Caco-2 (cell line): ENCODE data around the gene NATD1. TPM values are rescaled to one million over a fixed set of nuclear protein-coding genes. Genes with fewer than 3 reads are reported as not detected.

Experiments
- BruUV-seq: library from RNA; stranded (reverse); fragments of 400-500 nt; replicated peaks from 2 replicates; lab custom pipeline; 2021; lab: Mats Ljungman, UMichigan
- CTCF ChIA-PET: fragments of 300-600 bp; sonication (Branson Sonifier 250); formaldehyde crosslinking; loops from one replicate; lab custom pipeline; 2022; ENCODE audit warnings: antibody characterized with exemption; lab: Charles Lee
- POLR2A ChIA-PET: fragments of 300-600 bp; sonication (Branson Sonifier 250); formaldehyde crosslinking; loops from one replicate; lab custom pipeline; 2022; ENCODE audit warnings: antibody characterized with exemption; lab: Charles Lee
- DNase-seq, 2 experiments: peaks; one replicate each; pipeline versions ENCODE4 v3.0.0 to v3.0.0-alpha.2; 2020 to 2022
- H3K27me3 ChIP-seq: replicated peaks from 2 replicates; pipeline ENCODE4 v1.6.0; 2011; ENCODE audit warnings: low read length; ENCODE audit not compliant: control insufficient read depth, insufficient read depth
- H3K36me3 ChIP-seq: 2 replicates; pipeline ENCODE4 v1.5.1; 2011; ENCODE audit warnings: low read length; ENCODE audit not compliant: control insufficient read depth, insufficient read depth
- H3K4me1 ChIP-seq: fragments of 250-450 bp; sonication (Bioruptor Pico); 2 replicates; pipeline ENCODE4 v1.5.1; 2020; ENCODE audit warnings: mild to moderate bottlenecking
- H3K4me3 ChIP-seq: 2 replicates; pipeline ENCODE4 v1.5.1; 2011; ENCODE audit warnings: low read depth, mild to moderate bottlenecking, control low read depth, low read length
- H3K9me3 ChIP-seq: fragments of 250-450 bp; sonication (Bioruptor Pico); 2 replicates; pipeline ENCODE4 v1.5.1; 2020; ENCODE audit warnings: mild to moderate bottlenecking, moderate library complexity
- H3K27ac Mint-ChIP-seq: one replicate; pipeline ENCODE4 v1.8.0; 2022; ENCODE audit warnings: mixed read lengths; ENCODE audit not compliant: unreplicated experiment
- H3K27me3 Mint-ChIP-seq: one replicate; pipeline ENCODE4 v1.8.0; 2022; ENCODE audit warnings: mixed read lengths; ENCODE audit not compliant: insufficient read depth, unreplicated experiment
- H3K36me3 Mint-ChIP-seq: one replicate; pipeline ENCODE4 v1.8.0; 2022; ENCODE audit warnings: mild to moderate bottlenecking, mixed read lengths; ENCODE audit not compliant: insufficient read depth, unreplicated experiment
- H3K4me1 Mint-ChIP-seq: one replicate; pipeline ENCODE4 v1.8.0; 2022; ENCODE audit warnings: low read depth, mixed read lengths; ENCODE audit not compliant: unreplicated experiment
- H3K4me3 Mint-ChIP-seq: one replicate; pipeline ENCODE4 v1.8.0; 2022; ENCODE audit warnings: mild to moderate bottlenecking, moderate library complexity, mixed read lengths; ENCODE audit not compliant: unreplicated experiment
- H3K9me3 Mint-ChIP-seq: one replicate; pipeline ENCODE4 v1.8.0; 2022; ENCODE audit warnings: mixed read lengths; ENCODE audit not compliant: unreplicated experiment
- intact Hi-C: fragments of 100-400 bp; cut with micrococcal nuclease; formaldehyde crosslinking; loops from one replicate; pipeline ENCODE4 v1.10.0; 2022; ENCODE audit not compliant: unreplicated experiment
- total RNA-seq: library from RNA; stranded (reverse); gene quantifications from 2 replicates; pipeline ENCODE4 v1.2.3, GENCODE V29; 2022
- TF ChIP-seq, protein P1 (sequence below), 2 experiments: fragments of 200-600 bp in 1 of 2; IDR thresholded peaks; 1 replicate in 1 of 2; 2 replicates in 1 of 2; pipeline versions ENCODE4 v1.5.1 to v1.8.0; 2011 to 2022; ENCODE audit warnings: antibody characterized with exemption in 1 of 2, control low read depth in 1 of 2, inconsistent platforms in 1 of 2, low read depth in 1 of 2, low read length in 1 of 2, mild to moderate bottlenecking in 1 of 2, moderate library complexity in 1 of 2; ENCODE audit not compliant: insufficient read depth in 1 of 2, severe bottlenecking in 1 of 2, unreplicated experiment in 1 of 2

The NATD1 gene
- total RNA-seq, 1 experiment from 2014 or later: 18.4 TPM

DNA sequence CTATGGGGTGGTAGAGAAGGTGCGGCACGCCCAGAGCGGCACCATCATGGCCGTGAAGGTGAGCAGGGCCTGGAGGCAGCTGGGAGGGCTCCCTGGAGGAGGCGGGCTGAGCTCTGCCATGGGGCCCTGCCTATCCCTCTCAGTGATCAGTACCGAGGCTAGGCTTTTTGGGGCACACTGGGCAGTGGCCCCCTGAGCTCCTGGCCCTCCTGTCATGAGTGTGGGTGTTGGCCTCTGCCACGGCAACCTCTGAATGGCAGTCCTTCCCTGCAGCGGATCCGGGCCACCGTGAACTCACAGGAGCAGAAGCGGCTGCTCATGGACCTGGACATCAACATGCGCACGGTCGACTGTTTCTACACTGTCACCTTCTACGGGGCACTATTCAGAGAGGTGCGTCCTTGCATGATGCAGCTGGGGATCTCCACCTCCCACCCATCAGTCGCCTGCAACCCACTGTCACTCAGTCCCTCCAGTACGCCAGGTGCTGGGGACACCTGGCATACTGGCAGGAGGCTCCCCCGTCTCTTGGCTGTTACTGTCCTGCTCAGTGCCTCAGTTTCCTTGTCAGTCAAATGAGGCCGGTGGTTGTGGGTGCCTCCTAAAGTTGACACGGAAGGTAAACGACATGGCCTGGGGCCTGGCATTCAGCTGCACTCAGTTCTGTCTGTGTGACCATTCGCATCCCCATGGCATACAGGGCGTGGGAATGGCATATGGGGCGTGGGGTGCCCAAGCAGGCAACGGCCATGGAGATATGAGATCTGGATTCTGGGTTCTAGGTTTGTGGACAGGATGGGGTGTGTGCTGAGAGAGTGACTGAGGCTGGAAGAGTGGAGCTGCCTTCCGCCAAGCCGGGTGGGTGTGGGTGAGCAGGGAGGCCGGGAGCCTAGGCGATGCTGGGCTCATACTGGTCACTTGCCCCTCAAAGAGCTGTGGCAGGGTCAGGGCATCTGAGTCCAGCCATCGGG lies 47.7 kb upstream of the NATD1 start:
- Histone ChIP-seq H3K36me3 (peaks cover 3% of the 10 kb centered on the region; the same call in 1 of the 2 replicates), H3K27me3 (no peaks in the 10 kb centered on the region), H3K9me3 (no peaks in the 10 kb centered on the region), H3K4me1 (no peaks in the 10 kb centered on the region), H3K4me3 (no peak overlapping the region)
- Mint-ChIP-seq H3K36me3 (peaks cover 34% of the 10 kb centered on the region), H3K27me3 (no peaks in the 10 kb centered on the region), H3K4me3 (no peak overlapping the region), H3K27ac (no peak overlapping the region), H3K9me3 (no peaks in the 10 kb centered on the region), H3K4me1 (no peaks in the 10 kb centered on the region)
- no peak for DNase-seq
- no TSS peak for BruUV-seq
- ChIA-PET CTCF (no interaction called here), POLR2A (no interaction called here)
- TF ChIP-seq, protein P1, sequence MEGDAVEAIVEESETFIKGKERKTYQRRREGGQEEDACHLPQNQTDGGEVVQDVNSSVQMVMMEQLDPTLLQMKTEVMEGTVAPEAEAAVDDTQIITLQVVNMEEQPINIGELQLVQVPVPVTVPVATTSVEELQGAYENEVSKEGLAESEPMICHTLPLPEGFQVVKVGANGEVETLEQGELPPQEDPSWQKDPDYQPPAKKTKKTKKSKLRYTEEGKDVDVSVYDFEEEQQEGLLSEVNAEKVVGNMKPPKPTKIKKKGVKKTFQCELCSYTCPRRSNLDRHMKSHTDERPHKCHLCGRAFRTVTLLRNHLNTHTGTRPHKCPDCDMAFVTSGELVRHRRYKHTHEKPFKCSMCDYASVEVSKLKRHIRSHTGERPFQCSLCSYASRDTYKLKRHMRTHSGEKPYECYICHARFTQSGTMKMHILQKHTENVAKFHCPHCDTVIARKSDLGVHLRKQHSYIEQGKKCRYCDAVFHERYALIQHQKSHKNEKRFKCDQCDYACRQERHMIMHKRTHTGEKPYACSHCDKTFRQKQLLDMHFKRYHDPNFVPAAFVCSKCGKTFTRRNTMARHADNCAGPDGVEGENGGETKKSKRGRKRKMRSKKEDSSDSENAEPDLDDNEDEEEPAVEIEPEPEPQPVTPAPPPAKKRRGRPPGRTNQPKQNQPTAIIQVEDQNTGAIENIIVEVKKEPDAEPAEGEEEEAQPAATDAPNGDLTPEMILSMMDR (IDR thresholded peaks at IDR 0.05; ENCODE audit: insufficient read depth in 1 of 2, low read depth in 1 of 2, low read length in 1 of 2, severe bottlenecking in 1 of 2, unreplicated experiment in 1 of 2): no peak
- intact Hi-C loops: no loop called here

DNA sequence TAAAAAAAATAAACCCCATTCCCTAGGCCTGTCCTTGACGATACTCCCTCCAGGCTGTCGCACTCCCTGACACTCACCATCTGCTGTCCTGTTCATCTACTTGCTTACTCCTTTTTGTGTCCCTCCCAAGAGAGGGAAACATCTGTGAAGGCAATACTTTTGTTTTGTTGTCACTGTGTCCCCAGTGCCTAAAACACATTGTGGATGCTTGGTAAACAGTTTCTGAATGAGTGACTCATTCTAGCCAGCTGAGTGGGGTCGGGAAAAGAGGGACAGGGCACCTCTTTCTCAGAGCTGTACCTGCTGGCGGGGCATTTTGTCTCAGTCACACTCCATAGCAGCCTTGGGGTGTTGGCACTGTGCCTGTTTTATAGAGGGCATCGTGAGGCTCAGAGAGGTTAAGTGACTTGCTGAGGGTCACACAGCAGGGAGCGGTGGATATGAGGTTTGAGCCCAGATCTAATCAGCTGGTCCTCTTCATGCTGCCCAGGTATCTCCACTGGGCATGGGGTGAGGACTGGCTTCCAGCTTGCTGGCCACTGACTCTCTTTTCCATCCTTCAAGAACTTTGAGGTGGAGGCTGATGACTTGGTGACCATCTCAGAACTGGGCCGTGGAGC lies 46.9 kb upstream of the NATD1 start:
- Mint-ChIP-seq H3K4me1 (no peaks in the 10 kb centered on the region), H3K27me3 (no peaks in the 10 kb centered on the region), H3K27ac (no peak overlapping the region), H3K9me3 (no peaks in the 10 kb centered on the region), H3K36me3 (peaks cover 26% of the 10 kb centered on the region), H3K4me3 (no peak overlapping the region)
- DNase-seq: no peak
- TF ChIP-seq, protein P1 (IDR thresholded peaks at IDR 0.05; ENCODE audit: insufficient read depth in 1 of 2, low read depth in 1 of 2, low read length in 1 of 2, severe bottlenecking in 1 of 2, unreplicated experiment in 1 of 2): no peak
- intact Hi-C loops: no loop called here
- Histone ChIP-seq H3K4me3 (no peak overlapping the region), H3K27me3 (no peaks in the 10 kb centered on the region), H3K36me3 (peaks cover 3% of the 10 kb centered on the region; the same call in 1 of the 2 replicates), H3K4me1 (no peaks in the 10 kb centered on the region), H3K9me3 (no peaks in the 10 kb centered on the region)
- ChIA-PET POLR2A (no interaction called here), CTCF (interaction anchor here (0.6 kb wide), 1 partner anchor 12 kb away, joined by 3 read pairs; no protein-coding TSS in a partner anchor)
- no TSS peak for BruUV-seq

DNA sequence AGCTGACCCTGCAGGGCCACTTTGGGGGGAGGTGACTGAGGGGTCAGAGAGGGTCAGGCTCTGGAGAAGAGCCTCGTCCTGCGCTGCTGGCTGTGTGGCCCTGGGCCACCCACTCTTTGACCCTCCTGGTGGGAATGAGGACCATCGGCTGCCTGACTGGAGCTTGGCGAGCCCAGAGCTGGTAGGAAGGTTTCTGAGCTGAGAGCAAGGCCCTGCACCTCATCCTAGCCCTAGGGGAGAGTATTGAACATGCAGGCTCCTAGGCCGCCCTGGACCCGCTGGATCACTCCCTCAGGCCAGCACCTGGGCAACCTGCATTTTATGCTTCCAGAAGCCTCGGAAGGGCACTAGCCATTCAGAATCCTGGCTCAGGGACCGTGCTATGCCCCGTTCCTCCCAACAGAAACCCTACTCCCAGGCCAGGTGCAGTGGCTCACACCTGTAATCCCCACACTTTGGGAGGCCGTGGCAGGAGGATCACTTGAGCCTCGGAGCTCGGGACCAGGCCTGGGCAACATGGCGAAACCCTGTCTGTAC lies 45.8 kb upstream of the NATD1 start:
- Histone ChIP-seq H3K9me3 (no peaks in the 10 kb centered on the region), H3K27me3 (no peaks in the 10 kb centered on the region), H3K4me3 (no peak overlapping the region), H3K4me1 (no peaks in the 10 kb centered on the region), H3K36me3 (peaks cover 3% of the 10 kb centered on the region; the same call in 1 of the 2 replicates)
- no TSS peak for BruUV-seq
- H3K27ac Mint-ChIP-seq: no peak overlapping the region
- DNase-seq: no peak
- intact Hi-C loops: no loop called here
- TF ChIP-seq, protein P1 (IDR thresholded peaks at IDR 0.05; ENCODE audit: insufficient read depth in 1 of 2, low read depth in 1 of 2, low read length in 1 of 2, severe bottlenecking in 1 of 2, unreplicated experiment in 1 of 2): no peak
- H3K4me3 Mint-ChIP-seq: no peak overlapping the region
- peaks cover 26% of the 10 kb centered on the region for H3K36me3 Mint-ChIP-seq
- CTCF ChIA-PET: no interaction called here
- POLR2A ChIA-PET: no interaction called here
- no peaks in the 10 kb centered on the region for H3K9me3 Mint-ChIP-seq
- H3K4me1 Mint-ChIP-seq: no peaks in the 10 kb centered on the region
- no peaks in the 10 kb centered on the region for H3K27me3 Mint-ChIP-seq
